Fibroblast of lung (primary cell): ENCODE results near the gene FXN. TPM values are rescaled to one million over a fixed set of nuclear protein-coding genes. Genes with fewer than 3 reads are reported as not detected.

Experiments
- DNase-seq, 2 donors: peaks; one replicate each; pipeline versions ENCODE4 v3.0.0 to v3.0.0-alpha.2; 2010; ENCODE audit warnings: low read depth in 2 of 2
- H2AFZ ChIP-seq: 2 replicates; pipeline ENCODE4 v1.5.1; 2012; ENCODE audit warnings: low read length, control low read depth, inconsistent platforms
- H3K27ac ChIP-seq: 2 replicates; pipeline ENCODE4 v1.5.1; 2011; ENCODE audit warnings: low read length, control low read depth; ENCODE audit not compliant: insufficient read depth
- H3K27me3 ChIP-seq: 2 replicates; pipeline ENCODE4 v1.5.1; 2011; ENCODE audit warnings: mild to moderate bottlenecking, low read length; ENCODE audit not compliant: control insufficient read depth, insufficient read depth
- H3K36me3 ChIP-seq: 2 replicates; pipeline ENCODE4 v1.5.1; 2011; ENCODE audit warnings: low read length; ENCODE audit not compliant: control insufficient read depth, insufficient read depth
- H3K4me1 ChIP-seq: 2 replicates; pipeline ENCODE4 v1.5.1; 2011; ENCODE audit warnings: low read length; ENCODE audit not compliant: control insufficient read depth, insufficient read depth; ENCODE audit errors: extremely low read depth
- H3K4me2 ChIP-seq: 2 replicates; pipeline ENCODE4 v1.5.1; 2011; ENCODE audit warnings: low read length, control low read depth; ENCODE audit not compliant: insufficient read depth; ENCODE audit errors: extremely low read depth
- H3K4me3 ChIP-seq, 4 experiments: fragments of 200-600 bp in 1 of 4; sonication (generic) in 1 of 4; replicated peaks in 1 of 4; 2 replicates each; pipeline ENCODE4 v1.5.1; 2011 to 2016; ENCODE audit warnings: low read length in 4 of 4, low read depth in 3 of 4, mild to moderate bottlenecking in 3 of 4, control low read depth in 2 of 4, inconsistent platforms in 1 of 4, mixed read lengths in 1 of 4; ENCODE audit not compliant: insufficient read depth in 1 of 4; ENCODE audit errors: control extremely low read depth in 1 of 4
- H3K79me2 ChIP-seq: 2 replicates; pipeline ENCODE4 v1.5.1; 2012; ENCODE audit warnings: mild to moderate bottlenecking, low read length, inconsistent platforms; ENCODE audit not compliant: control insufficient read depth, insufficient read depth
- H3K9ac ChIP-seq: 2 replicates; pipeline ENCODE4 v1.5.1; 2011; ENCODE audit warnings: mild to moderate bottlenecking, low read length, control low read depth; ENCODE audit not compliant: insufficient read depth
- H3K9me3 ChIP-seq: 2 replicates; pipeline ENCODE4 v1.5.1; 2012; ENCODE audit warnings: low read depth, low read length; ENCODE audit not compliant: control insufficient read depth, insufficient read depth
- H4K20me1 ChIP-seq: 2 replicates; pipeline ENCODE4 v1.5.1; 2011; ENCODE audit warnings: low read length; ENCODE audit not compliant: control insufficient read depth, insufficient read depth; ENCODE audit errors: extremely low read depth
- CTCF ChIP-seq, 2 donors: IDR thresholded peaks in 1 of 2; conservative IDR thresholded peaks in 1 of 2; 1 replicate in 1 of 2; 2 replicates in 1 of 2; pipeline ENCODE4 v1.5.1; 2011 to 2012; ENCODE audit warnings: low read length in 2 of 2, control low read depth in 1 of 2, inconsistent platforms in 1 of 2, low read depth in 1 of 2, mild to moderate bottlenecking in 1 of 2
- EZH2 ChIP-seq: IDR thresholded peaks from 2 replicates; pipeline ENCODE4 v1.5.1; 2012; ENCODE audit warnings: low read length, control low read depth, mild to moderate bottlenecking; ENCODE audit errors: missing control alignments
- polyA plus RNA-seq, 2 donors: library from polyadenylated mRNA; depleted of rRNA in 1 of 2; stranded (reverse) in 1 of 2; unstranded in 1 of 2; fragments of >200 nt; gene quantifications; 2 replicates each; pipeline ENCODE4 v1.2.1, GENCODE V29; 2011 to 2012; ENCODE audit warnings: missing spikeins in 1 of 2
- total RNA-seq: library from RNA; depleted of rRNA; stranded (reverse); fragments of >200 nt; gene quantifications from 2 replicates; pipeline ENCODE4 v1.2.1, GENCODE V29; 2014

The FXN gene
- total and polyA plus RNA-seq, 2 donors (not counting 1 experiment from before 2014, with no cell fraction given), result 0.99 to 21.6 TPM

- no peaks in the 10 kb centered on the region for H3K36me3 ChIP-seq
- H3K4me2 ChIP-seq, result no peak overlapping the region
- no peak overlapping the region for H3K27ac ChIP-seq
- peaks cover under 1% of the 10 kb centered on the region for H3K79me2 ChIP-seq
- no peak overlapping the region for H3K9ac ChIP-seq
- no peak overlapping the region for H3K4me3 ChIP-seq
- no peaks in the 10 kb centered on the region for H3K27me3 ChIP-seq
- no peak overlapping the region for H2AFZ ChIP-seq
- no peak for TF ChIP-seq CTCF (conservative IDR thresholded peaks at IDR 0.05 in 1 of 2, IDR thresholded peaks at IDR 0.05 in 1 of 2; ENCODE audit: low read depth in 1 of 2, low read length in 2 of 2)
- no peak for TF ChIP-seq EZH2
- peaks cover 2% of the 10 kb centered on the region for H3K4me1 ChIP-seq
- no peaks in the 10 kb centered on the region for H3K9me3 ChIP-seq
- peak in 1 of 2 donors; percentile 41 for DNase-seq
- no peaks in the 10 kb centered on the region for H4K20me1 ChIP-seq
These were observed 4.5 kb upstream of the FXN start for GRCh38 chr9:69030851-69031645.

GRCh38 chr9:69034071-69034470 is 1.5 kb upstream of the FXN start:
- no peaks in the 10 kb centered on the region for H4K20me1 ChIP-seq
- H3K9me3 ChIP-seq, result no peaks in the 10 kb centered on the region
- no peak overlapping the region for H3K9ac ChIP-seq
- H3K79me2 ChIP-seq, result peaks cover 11% of the 10 kb centered on the region
- no peak overlapping the region for H2AFZ ChIP-seq
- no peak overlapping the region for H3K4me3 ChIP-seq
- H3K27me3 ChIP-seq, result no peaks in the 10 kb centered on the region
- no peak overlapping the region for H3K4me2 ChIP-seq
- no peaks in the 10 kb centered on the region for H3K36me3 ChIP-seq
- no peak for TF ChIP-seq CTCF (conservative IDR thresholded peaks at IDR 0.05 in 1 of 2, IDR thresholded peaks at IDR 0.05 in 1 of 2; ENCODE audit: low read depth in 1 of 2, low read length in 2 of 2)
- no peak for TF ChIP-seq EZH2
- H3K4me1 ChIP-seq, result peaks cover 3% of the 10 kb centered on the region
- no peak for DNase-seq
- no peak overlapping the region for H3K27ac ChIP-seq

- Histone ChIP-seq H3K36me3 (no peaks in the 10 kb centered on the region), H4K20me1 (no peaks in the 10 kb centered on the region), H3K27me3 (no peaks in the 10 kb centered on the region), H2AFZ (peak overlapping the region; percentile 99), H3K79me2 (peaks cover 11% of the 10 kb centered on the region), H3K27ac (peak overlapping the region; percentile 72), H3K9me3 (no peaks in the 10 kb centered on the region), H3K4me2 (peak overlapping the region; percentile 81), H3K4me1 (peaks cover 3% of the 10 kb centered on the region), H3K9ac (peak overlapping the region; percentile 82), H3K4me3 (peak overlapping the region; percentile 79 to 96 (median 89))
- no peak for TF ChIP-seq CTCF (conservative IDR thresholded peaks at IDR 0.05 in 1 of 2, IDR thresholded peaks at IDR 0.05 in 1 of 2; ENCODE audit: low read depth in 1 of 2, low read length in 2 of 2)
- TF ChIP-seq EZH2, result no peak
- DNase-seq, result no peak
These were observed 757 bp downstream of the FXN start for GRCh38 chr9:69036309-69036708.
